Stomach (tissue), 9 donors: Measurements from ENCODE around the gene BTBD10. TPM values are rescaled to one million over a fixed set of nuclear protein-coding genes. Genes with fewer than 3 reads are reported as not detected.

ENCODE experiments used
- DNase-seq, 2 donors: peaks; one replicate each; pipeline versions ENCODE4 v3.0.0 to v3.0.0-alpha.2; 2013 to 2019
- H3K27ac ChIP-seq, 5 donors: fragments of 200-600 bp in 4 of 5; sonication (generic) in 4 of 5; one replicate each; pipeline ENCODE4 v1.5.1; 2013 to 2019; ENCODE audit warnings: mild to moderate bottlenecking in 1 of 5, moderate library complexity in 1 of 5
- H3K27me3 ChIP-seq, 3 donors: fragments of 200-600 bp; sonication (generic); one replicate each; pipeline ENCODE4 v1.5.1; 2017 to 2019; ENCODE audit warnings: mixed run types in 1 of 3
- H3K36me3 ChIP-seq, 4 donors: fragments of 200-600 bp; sonication (generic); 1 replicate in 3 of 4; 2 replicates in 1 of 4; pipeline ENCODE4 v1.5.1; 2016 to 2019
- H3K4me1 ChIP-seq, 4 donors: fragments of 200-600 bp; sonication (generic); one replicate each; pipeline ENCODE4 v1.5.1; 2016 to 2019
- H3K4me3 ChIP-seq, 4 donors: fragments of 200-600 bp; sonication (generic) in 3 of 4; one replicate each; pipeline ENCODE4 v1.5.1; 2016 to 2019; ENCODE audit warnings: mild to moderate bottlenecking in 1 of 4
- H3K9me3 ChIP-seq, 4 donors: fragments of 200-600 bp; sonication (generic); one replicate each; pipeline ENCODE4 v1.5.1; 2016 to 2019
- CTCF ChIP-seq, 7 experiments: fragments of 450-650 bp in 4 of 7; fragments of 200-600 bp in 3 of 7; sonication (generic) in 3 of 7; IDR thresholded peaks; one replicate each; pipeline ENCODE4 v1.5.1; 2016 to 2019; ENCODE audit warnings: antibody characterized with exemption in 7 of 7, control low read depth in 2 of 7, mild to moderate bottlenecking in 1 of 7
- EP300 ChIP-seq: sonication (generic); formaldehyde crosslinking; IDR thresholded peaks from one replicate; pipeline ENCODE4 v1.6.1; 2017; ENCODE audit warnings: antibody characterized with exemption
- POLR2A ChIP-seq, 4 donors: fragments of 450-650 bp; IDR thresholded peaks; one replicate each; pipeline ENCODE4 v1.6.1; 2016; ENCODE audit warnings: antibody characterized with exemption in 4 of 4, control low read depth in 2 of 4, mild to moderate bottlenecking in 1 of 4, moderate library complexity in 1 of 4
- POLR2AphosphoS5 ChIP-seq, 3 donors: sonication (generic); formaldehyde crosslinking; IDR thresholded peaks; one replicate each; pipeline ENCODE4 v1.6.1; 2016; ENCODE audit warnings: antibody characterized with exemption in 3 of 3
- WGBS, 5 donors: extraction: QIAGEN DNeasy Blood & Tissue Kit in 3 of 5; methylation state at CpG; one replicate each; pipeline versions ENCODE4 v1.1.5 to v1.1.7; 2013 to 2018; 5-methylcytosine and 5-hydroxymethylcytosine counted together
- intact Hi-C: fragments of 100-400 bp; cut with DNase I; formaldehyde crosslinking; loops from one replicate; pipeline ENCODE4 v1.15.1; 2023; ENCODE audit warnings: low total_unique reads
- polyA plus RNA-seq, 3 donors: library from polyadenylated mRNA; stranded (reverse); fragments of 200-250 nt; gene quantifications; one replicate each; pipeline ENCODE4 v1.2.3, GENCODE V29; 2013
- total RNA-seq, 5 donors: library from RNA; depleted of rRNA; stranded (reverse); fragments of >200 nt; gene quantifications; one replicate each; pipeline versions ENCODE4 v1.1.0 to v1.2.3, GENCODE V29; 2014 to 2016
- donor health status: healthy with polysubstance abuse.
- donor health status: Bipolar disorder and iron deficiency.
- donor health status: healthy.

The BTBD10 gene
- total and polyA plus RNA-seq, 8 donors, result 2.0 to 111 (median 29.3) TPM

DNA sequence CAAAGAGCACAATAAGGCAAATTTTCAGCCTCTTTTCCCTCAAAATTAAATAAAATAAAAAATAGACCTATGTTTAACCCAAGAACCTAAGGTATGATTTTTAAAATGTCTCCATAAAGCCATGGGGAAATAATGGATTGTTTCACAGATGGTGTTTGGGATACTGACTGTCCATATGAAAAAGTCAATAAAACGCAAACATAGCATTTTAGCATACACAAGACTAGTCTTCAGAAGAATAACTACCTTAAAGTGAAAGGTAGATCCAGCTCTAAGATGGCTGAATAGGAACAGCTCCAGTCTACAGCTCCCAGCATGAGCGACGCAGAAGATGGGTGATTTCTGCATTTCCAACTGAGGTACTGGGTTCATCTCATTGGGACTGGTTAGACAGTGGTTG, 16.7 kb upstream of the BTBD10 start:
- Histone ChIP-seq H3K27ac (no peak overlapping the region), H3K4me1 (no peaks in the 10 kb centered on the region), H3K9me3 (no peaks in the 10 kb centered on the region), H3K4me3 (no peak overlapping the region), H3K27me3 (no peaks in the 10 kb centered on the region), H3K36me3 (no peaks in the 10 kb centered on the region)
- intact Hi-C loops, result no loop called here
- WGBS, 5 donors, result 94 to 97% (median 96%) methylated on average over 3 of the region's 3 CpGs
- DNase-seq, result no peak
- TF ChIP-seq POLR2A (IDR thresholded peaks at IDR 0.05), result no peak
- no peak for TF ChIP-seq CTCF (IDR thresholded peaks at IDR 0.05)
- TF ChIP-seq POLR2AphosphoS5 (IDR thresholded peaks at IDR 0.05), result no peak
- no peak for TF ChIP-seq EP300

GRCh38 chr11:13475091-13475490, 12.1 kb upstream of the BTBD10 start:
- 81 to 85% (median 82%) methylated on average over 3 of the region's 3 CpGs for WGBS, 5 donors
- Histone ChIP-seq H3K9me3 (no peaks in the 10 kb centered on the region), H3K4me3 (no peak overlapping the region), H3K27me3 (no peaks in the 10 kb centered on the region), H3K36me3 (no peaks in the 10 kb centered on the region), H3K4me1 (peaks cover 0 to 6% (median 0%) of the 10 kb centered on the region in 4 donors), H3K27ac (no peak overlapping the region)
- intact Hi-C loops, result no loop called here
- TF ChIP-seq CTCF (IDR thresholded peaks at IDR 0.05) (no peak), POLR2AphosphoS5 (IDR thresholded peaks at IDR 0.05) (no peak), EP300 (no peak), POLR2A (IDR thresholded peaks at IDR 0.05) (no peak)
- DNase-seq, result no peak

- intact Hi-C loops, result no loop called here
- H3K4me1 ChIP-seq, result peaks cover 0 to 6% (median 0%) of the 10 kb centered on the region in 4 donors
- TF ChIP-seq CTCF (IDR thresholded peaks at IDR 0.05), result no peak
- no peak for TF ChIP-seq POLR2AphosphoS5 (IDR thresholded peaks at IDR 0.05)
- no peak for TF ChIP-seq EP300
- no peak for TF ChIP-seq POLR2A (IDR thresholded peaks at IDR 0.05)
- no peaks in the 10 kb centered on the region for H3K27me3 ChIP-seq
- 41 to 68% (median 49%) methylated on average over 3 of the region's 3 CpGs for WGBS, 5 donors
- no peak for DNase-seq
- no peaks in the 10 kb centered on the region for H3K9me3 ChIP-seq
- H3K4me3 ChIP-seq, result no peak overlapping the region
- no peak overlapping the region for H3K27ac ChIP-seq
- H3K36me3 ChIP-seq, result no peaks in the 10 kb centered on the region
Observed at GRCh38 chr11:13473013-13473722, 10.1 kb upstream of the BTBD10 start.

GRCh38 chr11:13468750-13469149, 5.7 kb upstream of the BTBD10 start:
- Histone ChIP-seq H3K4me3 (no peak overlapping the region), H3K27ac (no peak overlapping the region), H3K27me3 (no peaks in the 10 kb centered on the region), H3K9me3 (no peaks in the 10 kb centered on the region), H3K4me1 (peaks cover 0 to 14% (median 12%) of the 10 kb centered on the region in 4 donors), H3K36me3 (no peaks in the 10 kb centered on the region)
- TF ChIP-seq EP300 (no peak), POLR2AphosphoS5 (IDR thresholded peaks at IDR 0.05) (no peak), CTCF (IDR thresholded peaks at IDR 0.05) (no peak), POLR2A (IDR thresholded peaks at IDR 0.05) (no peak)
- WGBS, 5 donors, result 46 to 65% (median 53%) methylated on average over 5 of the region's 5 CpGs
- no peak for DNase-seq
- intact Hi-C loops, result no loop called here
